HL-60 (cell line): ENCODE data around the gene TRABD.

Source experiments
- DNase-seq, 2 experiments: peaks; one replicate each; pipeline ENCODE4 v3.0.0-alpha.2; 2010 to 2020; ENCODE audit warnings: low read depth in 1 of 2, low spot score in 1 of 2
- H3K27ac ChIP-seq: fragments of 250-450 bp; sonication (Bioruptor Pico); replicated peaks from 2 replicates; pipeline ENCODE4 v1.5.1; 2020; ENCODE audit warnings: mild to moderate bottlenecking, moderate library complexity
- H3K27me3 ChIP-seq: fragments of 250-450 bp; sonication (Bioruptor Pico); 2 replicates; pipeline ENCODE4 v1.5.1; 2021; ENCODE audit warnings: mild to moderate bottlenecking, moderate library complexity; ENCODE audit not compliant: insufficient read depth, poor library complexity, severe bottlenecking
- H3K4me3 ChIP-seq: replicated peaks from 2 replicates; pipeline ENCODE4 v1.5.1; 2011; ENCODE audit warnings: mild to moderate bottlenecking, control low read depth, low read length; ENCODE audit not compliant: insufficient read depth
- CTCF ChIP-seq: IDR thresholded peaks from one replicate; pipeline ENCODE4 v1.5.1; 2011; ENCODE audit warnings: low read length, control low read depth, inconsistent platforms; ENCODE audit not compliant: insufficient read depth
- GABPA ChIP-seq: IDR thresholded peaks from 2 replicates; pipeline ENCODE4 v1.6.1; 2012; ENCODE audit warnings: low read depth
- POLR2AphosphoS5 ChIP-seq: IDR thresholded peaks from 2 replicates; pipeline ENCODE4 v1.6.1; 2012; ENCODE audit warnings: low read depth
- REST ChIP-seq: IDR thresholded peaks from 2 replicates; pipeline ENCODE4 v1.6.1; 2012; ENCODE audit warnings: low read depth; ENCODE audit not compliant: insufficient replicate concordance
- SPI1 ChIP-seq: IDR thresholded peaks from 2 replicates; pipeline ENCODE4 v1.6.1; 2012; ENCODE audit warnings: low read depth, mild to moderate bottlenecking, borderline replicate concordance

The TRABD gene

GRCh38 chr22:50198624-50199017 lies 12.9 kb downstream of the TRABD start:
- TF ChIP-seq SPI1: no peak
- TF ChIP-seq CTCF: no peak
- no peak for TF ChIP-seq GABPA
- TF ChIP-seq REST: no peak
- no peak for TF ChIP-seq POLR2AphosphoS5
- H3K4me3 ChIP-seq: no peak overlapping the region
- DNase-seq: no peak
- H3K27ac ChIP-seq: no peak overlapping the region
- H3K27me3 ChIP-seq: no peaks in the 10 kb centered on the region

- no peak for DNase-seq
- Histone ChIP-seq H3K4me3 (no peak overlapping the region), H3K27ac (no peak overlapping the region), H3K27me3 (no peaks in the 10 kb centered on the region)
- TF ChIP-seq GABPA (no peak), SPI1 (no peak), POLR2AphosphoS5 (no peak), CTCF (no peak), REST (no peak)
These were observed 13.6 kb downstream of the TRABD start for GRCh38 chr22:50199251-50199721.

- Histone ChIP-seq H3K4me3 (peak overlapping the region; percentile 65), H3K27me3 (no peaks in the 10 kb centered on the region), H3K27ac (peak overlapping the region; percentile 41)
- TF ChIP-seq GABPA (no peak), POLR2AphosphoS5 (peak; percentile 70), SPI1 (no peak), REST (no peak), CTCF (no peak)
- no peak for DNase-seq
These were observed 14.2 kb downstream of the TRABD start for GRCh38 chr22:50199829-50200460.
